CD1c-positive myeloid dendritic cell (primary cell): Measurements from ENCODE around the gene SH2D7.
"Not testable (repeated sequence)": the region's sequence is repeated elsewhere in the genome, so short reads cannot be mapped to it uniquely, and the experiment has no call there.

Experiments used
- DNase-seq: peaks from one replicate; pipeline ENCODE4 v3.0.0-alpha.2; 2016; ENCODE audit errors: extremely low spot score

SH2D7 gene

DNA sequence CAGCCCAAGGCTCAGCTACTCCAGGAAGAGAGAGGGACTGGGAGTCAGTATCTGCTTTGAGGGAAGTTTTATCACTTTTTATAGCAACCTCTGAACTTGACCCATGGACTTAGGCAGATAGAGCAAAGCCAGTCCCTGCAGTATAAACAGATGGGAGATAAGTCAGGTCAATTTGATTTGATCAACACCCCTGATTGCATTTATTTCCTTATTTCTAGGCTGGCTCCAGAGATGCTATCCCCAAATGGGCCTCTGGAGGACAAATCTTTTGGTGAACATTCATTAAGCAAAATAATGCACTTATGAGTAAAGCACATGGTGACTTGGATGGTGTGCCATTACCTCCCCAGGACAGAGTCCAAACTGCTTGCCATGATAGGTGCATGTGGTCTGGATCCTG is 47.9 kb downstream of the SH2D7 start:
- DNase-seq, result no peak

DNA sequence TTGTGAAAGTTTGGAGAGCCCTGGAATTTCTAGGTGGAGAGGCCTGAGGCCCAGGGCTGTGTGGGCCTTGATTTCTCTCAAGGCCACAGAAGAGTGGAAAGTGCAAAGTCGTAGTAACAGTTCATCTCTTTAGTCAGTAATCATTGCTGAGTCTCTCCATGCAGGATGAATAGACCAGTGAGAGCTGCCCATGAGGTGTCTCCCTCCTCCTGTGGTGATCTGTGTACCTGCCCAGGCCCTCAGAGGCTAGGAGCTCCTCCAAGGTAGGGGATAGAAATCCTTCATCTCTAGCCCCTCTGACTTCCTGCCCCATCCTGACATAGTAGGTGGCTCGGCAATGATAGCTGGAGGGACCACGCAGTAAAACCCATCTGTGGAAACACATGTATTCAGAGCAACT is 50.0 kb downstream of the SH2D7 start:
- no peak for DNase-seq

DNA sequence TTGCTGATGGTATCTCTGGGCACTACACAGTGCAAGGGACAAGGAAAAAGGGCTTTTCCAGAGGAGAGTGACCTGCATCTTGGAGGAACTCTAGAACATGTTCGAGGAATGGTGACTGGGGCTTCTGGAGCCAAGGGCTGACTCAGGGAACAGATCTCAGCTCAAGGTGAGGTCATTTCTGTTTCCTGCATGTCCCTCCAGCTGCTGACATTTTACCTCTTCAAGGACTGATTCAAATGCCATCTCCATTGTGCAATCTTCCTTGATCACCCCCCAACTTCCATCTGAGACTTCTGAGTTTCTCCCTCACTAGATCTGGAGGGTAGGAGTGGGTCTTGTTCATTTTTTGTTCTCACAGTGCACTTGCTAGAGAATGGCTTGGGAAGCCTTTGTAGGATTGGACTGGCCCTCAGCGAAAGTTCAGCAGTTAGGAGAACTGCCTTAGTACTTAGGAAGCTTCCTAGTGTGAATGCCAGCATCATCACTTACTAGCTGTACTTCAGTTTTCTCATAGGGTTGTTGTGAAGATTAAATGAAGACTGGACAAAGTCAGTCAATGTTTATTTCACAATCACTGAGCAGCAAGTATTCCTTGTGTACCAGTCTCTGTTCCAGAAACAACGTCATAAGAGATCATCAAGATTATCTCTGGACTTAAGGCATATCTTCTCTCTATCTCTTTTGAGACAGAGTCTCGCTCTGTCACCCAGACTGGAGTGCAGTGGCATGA is 54.2 kb downstream of the SH2D7 start:
- DNase-seq, result no peak

GRCh38 chr15:78147566-78147965 is 55.2 kb downstream of the SH2D7 start:
- DNase-seq, result no peak

DNA sequence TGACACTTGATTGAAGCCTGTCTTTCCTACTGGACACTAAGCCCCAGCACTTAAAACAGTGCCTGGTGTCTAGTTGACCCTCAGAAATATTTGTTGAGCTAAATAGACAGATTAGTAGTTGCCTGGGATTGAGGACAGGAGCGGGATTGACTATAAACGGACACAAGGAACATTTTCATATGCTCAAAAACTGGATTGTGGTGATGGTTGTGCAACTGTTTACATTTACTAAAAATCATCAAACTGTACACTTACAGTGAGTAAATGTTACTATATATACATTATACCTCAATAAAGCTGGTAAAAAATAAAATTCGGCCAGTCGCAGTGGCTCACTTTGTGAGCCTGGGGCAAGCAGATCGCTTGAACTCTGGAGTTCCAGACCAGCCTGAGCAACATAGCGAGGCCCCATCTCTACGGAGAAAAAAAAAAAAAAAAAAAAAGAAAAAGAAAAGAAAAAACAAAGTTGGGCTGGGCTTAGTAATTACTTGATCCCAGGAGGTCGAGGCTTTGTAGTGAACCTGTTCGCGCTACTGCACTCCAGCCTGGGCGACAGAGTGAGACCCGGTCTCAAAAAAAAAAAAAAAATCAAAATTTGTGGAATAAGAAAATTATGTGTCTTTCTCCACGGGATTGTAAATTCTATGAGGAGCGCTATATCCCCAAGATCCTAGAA is 56.2 kb downstream of the SH2D7 start:
- DNase-seq, result no peak

GRCh38 chr15:78149068-78149804 is 56.9 kb downstream of the SH2D7 start, which contains the start of gene IDH3A:
Gene IDH3A, plus strand, starts transcription at chr15:78149362. Its CDS starts 42 bp downstream, at chr15:78149404.
- peak; percentile 100 for DNase-seq

DNA sequence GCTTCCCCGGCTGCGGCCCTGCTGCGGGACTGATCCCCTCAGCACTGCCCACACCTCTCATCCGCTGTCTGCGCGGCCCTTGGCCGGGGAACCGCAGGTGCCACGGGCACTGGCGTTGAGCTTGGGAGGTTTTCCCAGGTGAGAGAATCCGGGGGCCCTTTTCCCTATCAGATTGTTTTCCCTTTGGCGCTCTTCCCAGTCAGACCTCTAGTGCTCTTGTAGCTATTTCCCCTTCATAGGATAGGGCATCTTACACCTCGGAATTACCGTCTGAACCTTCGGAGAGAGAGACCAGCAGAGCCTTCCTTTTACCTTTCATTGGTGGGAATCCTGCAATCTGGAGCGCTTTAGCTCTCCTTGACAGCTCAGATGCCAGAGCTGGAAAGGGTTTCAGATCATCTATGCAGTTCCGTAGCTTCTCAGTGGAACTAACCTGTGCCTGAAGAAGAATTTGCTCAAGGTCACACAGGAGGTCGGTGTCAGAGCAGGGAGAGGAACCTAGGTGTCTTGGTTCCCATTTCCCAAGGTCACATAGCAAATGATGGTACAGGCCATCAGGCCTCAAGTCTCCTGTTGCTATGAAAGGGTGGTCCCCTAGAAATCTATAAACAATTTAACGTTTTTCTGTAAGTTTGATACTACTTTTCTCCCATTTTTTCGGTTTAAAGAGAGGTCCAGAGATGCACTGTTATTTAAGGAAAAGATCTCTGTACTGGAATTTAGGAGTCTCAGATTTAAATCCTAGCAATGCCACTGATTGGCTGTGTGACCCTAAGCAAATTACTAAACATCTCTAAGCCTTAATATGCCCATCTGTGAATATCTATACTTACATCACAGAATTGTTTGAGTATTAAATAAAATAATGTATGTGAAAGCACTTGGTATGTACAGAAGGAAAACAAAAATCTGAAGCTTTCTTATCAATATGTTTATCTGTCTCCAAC is 57.7 kb downstream of the SH2D7 start:
- DNase-seq, result no peak

- not testable (repeated sequence) for DNase-seq
Observed at GRCh38 chr15:78151075-78151474, 58.7 kb downstream of the SH2D7 start.
